ENCODE measurements around the gene PHACTR3.
"Not testable (repeated sequence)": the region's sequence is repeated elsewhere in the genome, so short reads cannot be mapped to it uniquely, and the experiment has no call there.

Gene PHACTR3

DNA sequence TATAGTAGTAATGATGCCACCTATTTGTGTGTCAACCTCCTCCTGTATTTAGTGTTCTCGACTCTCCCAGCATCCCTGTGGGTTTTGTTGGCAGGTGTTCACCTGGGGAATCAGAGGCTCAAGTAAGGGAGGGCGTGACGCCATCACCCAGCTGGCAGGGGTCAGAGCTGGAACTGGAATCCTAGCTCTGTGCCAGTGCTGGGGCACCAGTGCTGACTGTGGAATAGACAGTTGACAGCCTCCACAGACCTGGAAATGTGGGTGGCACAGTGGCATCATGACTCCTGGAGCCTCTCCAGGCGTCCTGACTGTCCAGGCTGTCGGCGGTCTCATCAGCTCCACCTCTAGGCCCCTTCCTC, 226.3 kb downstream of the PHACTR3 start:
- no peak for DNase-seq (ENCODE audit: low spot score)

DNA sequence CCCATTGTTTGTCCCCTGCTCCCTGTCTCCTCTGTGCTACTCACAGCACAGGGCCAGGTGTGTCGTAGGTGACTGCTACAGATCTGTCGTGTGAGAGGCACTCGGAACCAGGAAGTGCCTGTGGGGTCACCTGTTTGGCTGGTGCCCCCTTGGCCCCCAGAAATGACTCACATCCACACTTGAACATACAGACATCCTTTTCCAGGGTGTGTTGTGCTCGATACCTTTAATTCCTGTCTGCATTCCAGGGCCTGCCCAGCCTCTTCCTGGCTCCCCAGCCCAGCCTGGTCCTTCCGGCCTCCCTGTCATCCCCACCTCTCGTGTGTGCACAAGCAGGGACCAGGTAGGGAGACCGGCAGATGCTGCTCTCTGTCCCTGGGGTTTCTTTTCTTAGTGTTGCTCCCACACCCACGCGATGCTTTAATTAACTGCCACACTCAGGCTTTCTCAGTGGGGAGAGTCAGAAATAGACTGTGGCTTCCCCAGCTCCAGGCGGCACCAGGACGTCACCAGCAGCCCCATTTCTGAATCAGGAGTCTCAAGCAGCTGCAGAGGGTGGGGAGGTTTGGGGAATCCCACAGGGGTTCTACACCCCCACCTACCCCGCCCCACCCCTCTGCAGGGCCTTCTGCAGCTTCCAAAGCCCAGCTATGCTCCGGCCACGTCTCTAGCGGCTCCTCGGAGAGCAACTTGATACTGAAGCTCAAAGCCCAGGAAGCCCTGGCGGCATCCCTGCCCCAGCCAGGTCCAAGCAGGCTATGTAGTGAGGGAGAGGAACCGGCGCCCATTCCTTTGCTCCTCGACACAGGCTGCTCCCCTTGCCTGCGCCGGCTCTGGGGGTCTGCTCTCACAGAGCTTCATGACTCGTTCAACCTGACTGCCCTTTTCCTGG, 226.9 kb downstream of the PHACTR3 start:
- DNase-seq (ENCODE audit: low spot score): no peak

DNA sequence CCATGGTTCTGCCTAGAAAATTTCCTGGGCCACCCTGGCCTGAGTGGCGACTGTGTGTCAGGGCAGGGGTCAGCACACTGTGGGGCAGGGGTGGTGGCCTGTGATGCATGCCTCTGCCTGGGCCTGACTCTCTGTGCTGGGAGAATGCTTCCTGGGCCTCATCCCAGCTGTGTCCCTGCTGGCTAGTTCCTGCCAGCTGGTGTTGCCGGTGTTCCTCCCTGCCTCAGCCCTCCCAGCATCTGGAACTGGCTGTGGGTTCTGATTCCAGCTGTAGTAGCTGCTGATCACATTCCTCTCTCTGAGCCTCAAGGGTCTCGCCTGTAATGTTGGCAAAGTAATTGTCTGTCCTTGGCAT, 227.6 kb downstream of the PHACTR3 start:
- DNase-seq (ENCODE audit: low spot score): no peak

DNA sequence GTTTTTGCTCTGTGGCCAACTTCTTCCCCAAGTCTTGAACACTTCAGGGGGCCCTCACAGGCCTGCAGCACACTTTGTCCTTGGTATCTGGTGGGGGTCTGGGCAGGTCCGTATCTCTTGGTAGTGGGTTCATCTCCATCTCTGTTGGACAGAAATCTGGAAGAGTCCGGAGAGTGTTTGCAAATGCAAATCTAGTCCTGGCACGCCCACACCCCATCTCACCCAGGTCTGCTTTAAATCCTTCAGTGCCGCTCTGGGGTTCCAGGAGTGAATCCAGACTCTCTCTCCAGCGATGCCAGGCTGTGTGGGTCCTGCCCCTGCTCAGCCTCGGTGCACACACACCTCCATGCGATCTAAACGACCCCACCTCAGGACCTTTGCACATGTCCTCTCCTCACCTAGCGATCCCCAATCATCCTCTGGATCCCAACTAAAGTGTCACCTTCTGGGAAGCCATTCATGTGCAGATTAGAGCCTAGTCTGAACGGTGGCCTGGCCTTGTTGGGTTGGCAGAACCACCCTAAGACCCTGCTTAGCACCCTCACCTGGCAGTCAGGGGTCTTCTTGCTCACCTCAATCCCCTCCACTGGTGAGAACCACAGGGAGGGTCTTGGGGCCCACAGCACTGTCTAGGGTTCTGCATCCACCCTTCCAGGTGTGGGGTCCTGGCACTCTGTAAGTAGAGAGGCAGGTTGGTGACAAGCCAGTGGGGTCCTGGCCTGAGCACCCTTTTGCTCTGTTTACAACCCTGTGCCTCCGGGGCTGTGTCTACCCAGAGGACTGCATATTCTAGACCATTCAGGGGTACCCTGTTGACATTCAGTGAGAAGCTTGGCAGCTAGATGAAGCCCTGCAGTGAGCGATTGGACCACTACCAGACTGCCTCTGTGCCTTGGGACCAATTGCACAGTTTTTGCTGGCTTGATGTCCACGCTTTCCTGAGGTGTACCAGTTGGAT, 228.3 kb downstream of the PHACTR3 start:
- DNase-seq (ENCODE audit: low spot score): no peak

- no peak for DNase-seq (ENCODE audit: low spot score)
Observed at GRCh38 chr20:59835057-59835447, 230.7 kb downstream of the PHACTR3 start.

DNA sequence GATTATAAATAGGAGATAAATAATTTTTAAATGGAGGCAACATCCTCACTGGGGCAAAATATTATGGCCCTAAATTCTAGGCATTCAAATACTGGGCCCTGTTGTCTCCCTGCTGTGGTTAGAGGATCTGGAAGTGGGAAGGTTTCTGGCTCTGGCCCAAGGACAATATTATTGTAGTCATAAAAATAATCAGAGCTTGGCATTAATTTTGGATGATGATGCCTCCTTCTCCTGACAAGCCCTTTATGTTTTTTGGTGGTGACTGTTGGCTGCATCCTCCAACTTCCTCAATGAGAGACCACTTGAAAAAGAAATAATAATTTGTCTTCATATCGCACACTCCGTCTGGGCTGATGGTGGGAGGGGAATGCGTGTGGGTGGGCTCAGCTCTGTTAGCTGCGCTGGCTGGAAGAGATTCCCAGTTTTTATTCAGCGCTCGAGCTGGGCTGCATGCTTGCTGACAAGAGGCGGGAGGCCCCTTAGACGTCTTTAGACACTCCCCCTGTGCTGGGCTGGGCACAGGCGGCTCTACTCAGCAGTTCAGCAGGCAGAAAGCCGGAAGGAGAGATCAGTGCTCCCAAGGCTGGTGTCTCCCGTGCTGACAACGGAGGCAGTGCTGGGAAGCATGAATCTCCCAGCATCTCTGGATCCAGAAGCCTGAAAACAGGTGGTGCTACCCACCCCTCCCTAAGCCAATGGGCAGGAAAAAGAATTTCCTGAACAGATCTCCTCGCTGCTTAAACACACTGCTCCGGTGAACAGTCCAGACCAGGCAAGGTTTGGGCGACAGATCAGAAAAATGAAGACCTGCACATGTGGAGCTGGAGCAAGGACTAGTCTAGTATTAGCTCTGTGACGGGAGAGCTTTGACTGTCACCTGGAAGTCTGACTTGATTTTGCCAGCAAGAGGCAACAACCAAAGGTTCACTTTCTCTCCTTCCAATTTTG, 231.4 kb downstream of the PHACTR3 start:
- no peak for DNase-seq (ENCODE audit: low spot score)

DNA sequence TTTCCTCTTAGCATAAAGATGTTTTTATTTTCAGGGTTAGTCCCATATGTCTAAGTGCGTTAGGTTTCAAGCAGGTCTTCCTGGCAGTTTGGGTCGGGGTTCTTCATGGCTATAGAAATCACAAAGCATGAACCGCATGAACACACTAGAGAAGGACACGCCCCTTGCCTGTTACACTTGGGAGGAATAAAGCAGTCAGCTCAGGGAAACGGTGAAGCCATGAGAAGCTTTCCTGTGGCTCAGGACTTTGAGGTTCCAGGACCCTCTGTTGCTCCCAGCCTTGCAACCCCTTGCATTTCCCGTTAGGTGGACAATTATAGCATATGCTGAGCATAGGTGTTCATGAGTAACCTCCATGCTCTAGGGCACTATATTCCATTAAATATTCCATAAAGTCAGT, 232.4 kb downstream of the PHACTR3 start:
- no peak for DNase-seq (ENCODE audit: low spot score)

DNA sequence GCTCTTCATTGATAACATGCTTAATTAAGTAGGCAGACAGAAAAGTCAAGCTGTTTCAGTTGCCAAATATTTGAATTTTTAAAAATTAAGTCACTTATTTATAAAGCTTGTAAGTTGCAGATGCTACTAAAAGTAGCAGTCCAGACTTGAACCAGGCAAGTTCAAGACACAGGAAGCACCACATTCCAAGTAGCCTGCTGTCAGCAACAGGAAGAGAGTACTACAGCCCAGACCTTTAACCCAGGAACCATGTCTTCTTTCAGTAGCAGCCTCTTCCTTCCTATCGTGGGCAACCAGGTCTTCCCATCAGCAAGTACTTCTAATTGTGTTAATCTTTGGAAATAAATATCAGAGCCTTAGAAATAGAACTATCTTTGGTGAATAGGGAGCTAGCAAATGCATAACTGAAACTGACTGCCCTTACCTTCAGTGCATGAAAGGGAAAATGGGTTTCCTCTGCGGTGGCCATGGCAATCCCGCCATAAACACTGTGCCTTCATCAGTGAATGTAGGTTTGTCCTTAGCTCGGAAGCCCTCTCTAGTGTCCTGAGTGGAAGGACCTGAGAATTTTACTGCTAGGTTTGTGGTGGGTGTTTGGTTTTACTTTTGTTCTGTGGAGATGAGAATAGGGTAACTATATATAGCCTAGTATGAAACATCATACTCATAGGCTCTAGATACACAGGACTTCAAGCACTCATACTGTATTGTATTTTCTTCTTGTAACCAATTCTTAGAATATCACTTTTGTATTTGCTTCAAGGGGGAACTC, 233.5 kb downstream of the PHACTR3 start:
- DNase-seq (ENCODE audit: low spot score): no peak

DNA sequence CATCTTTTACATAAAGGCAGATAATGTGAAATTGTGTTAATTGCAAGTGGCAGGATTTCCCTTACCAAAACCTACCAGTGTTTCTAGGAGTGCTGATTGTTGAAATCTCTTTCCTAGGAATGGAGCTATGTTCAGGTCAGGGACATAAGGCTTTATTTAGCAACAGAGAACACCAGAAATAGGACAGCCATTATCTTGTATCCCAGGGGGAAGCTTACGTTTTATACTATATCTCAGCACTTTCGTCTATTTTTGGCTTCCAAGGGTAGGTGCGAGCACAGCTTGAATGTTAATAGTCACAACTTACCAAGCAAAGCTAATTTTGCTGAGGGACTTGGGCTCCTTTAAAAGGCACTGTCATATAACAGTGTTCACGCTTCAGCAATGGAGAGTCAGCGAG, 235.1 kb downstream of the PHACTR3 start:
- no peak for DNase-seq (ENCODE audit: low spot score)

DNA sequence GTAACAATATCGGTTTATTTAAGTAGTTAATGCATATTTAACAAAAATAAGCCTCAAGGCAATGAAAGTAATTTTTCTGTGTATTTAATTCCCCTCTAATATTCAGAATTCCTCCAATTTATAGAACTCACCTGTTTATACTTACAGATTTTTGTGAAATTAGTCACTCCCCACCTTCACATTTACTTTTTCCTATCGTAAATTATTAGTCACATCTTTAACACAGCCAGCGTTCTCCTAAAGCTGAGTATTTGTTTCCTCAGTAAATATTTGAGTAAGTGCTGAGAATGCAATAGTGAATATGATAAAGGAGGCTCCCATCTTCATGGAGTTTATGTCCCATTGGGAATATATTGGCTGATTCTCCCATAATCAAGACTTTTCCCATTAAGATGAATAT, 241.1 kb downstream of the PHACTR3 start:
- DNase-seq (ENCODE audit: low spot score): no peak

DNA sequence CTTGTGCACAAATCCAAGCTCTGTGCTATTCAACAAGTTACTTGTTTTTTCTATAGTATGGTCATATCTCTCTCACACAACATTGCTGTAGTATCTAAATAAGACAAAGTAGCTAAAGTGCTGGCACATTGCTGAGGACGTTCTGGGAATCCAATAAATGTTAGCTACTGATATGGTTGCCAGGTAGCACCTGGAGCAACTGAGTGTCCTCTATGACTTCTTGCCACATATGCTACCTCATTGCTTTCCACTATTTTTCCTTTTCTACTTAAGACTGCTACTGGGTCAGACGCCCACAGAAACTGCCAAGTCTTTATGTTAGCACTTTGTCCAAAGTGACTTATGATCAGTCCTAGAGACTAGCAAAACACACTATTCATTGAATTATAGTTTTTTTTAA, 243.8 kb downstream of the PHACTR3 start:
- DNase-seq (ENCODE audit: low spot score): no peak

DNA sequence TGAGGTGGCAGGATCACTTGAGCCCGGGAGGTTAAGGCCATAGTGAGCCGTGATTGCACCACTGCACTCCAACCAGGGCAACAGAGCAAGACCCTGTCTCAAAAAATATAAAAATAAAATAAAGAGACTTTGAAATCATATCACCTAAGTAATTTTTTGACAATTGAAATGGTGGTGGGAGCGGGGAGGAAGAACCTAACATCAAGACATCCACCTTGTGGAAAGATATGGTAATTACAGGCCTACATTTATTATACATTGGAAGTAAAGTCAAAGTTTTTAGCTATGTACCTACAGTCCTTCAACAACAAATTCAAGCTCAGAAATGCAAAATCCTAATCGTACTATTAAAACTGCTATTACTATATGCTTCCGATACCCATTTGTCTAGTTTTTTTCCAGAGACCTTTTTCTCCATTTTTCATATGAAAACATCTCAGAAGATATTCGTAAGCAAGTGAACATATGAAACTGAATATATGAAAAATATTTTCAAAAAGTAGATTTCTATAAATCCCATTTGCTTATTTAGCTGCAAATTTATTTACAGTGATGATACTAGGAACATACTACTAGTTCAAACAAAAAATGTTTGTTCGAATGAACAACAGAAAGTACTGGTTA, 245.8 kb downstream of the PHACTR3 start:
- no peak for DNase-seq (ENCODE audit: low spot score)

DNA sequence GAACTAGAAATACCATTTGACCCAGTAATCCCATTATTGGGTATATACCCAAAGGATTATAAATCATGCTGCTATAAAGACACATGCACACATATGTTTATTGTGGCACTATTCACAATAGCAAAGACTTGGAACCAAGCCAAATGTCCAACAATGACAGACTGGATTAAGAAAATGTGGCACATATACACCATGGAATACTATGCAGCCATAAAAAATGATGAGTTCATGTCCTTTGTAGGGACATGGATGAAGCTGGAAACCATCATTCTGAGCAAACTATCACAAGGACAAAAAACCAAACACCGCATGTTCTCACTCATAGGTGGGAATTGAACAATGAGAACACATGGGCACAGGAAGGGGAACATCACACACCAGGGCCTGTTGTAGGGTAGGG, 252.2 kb downstream of the PHACTR3 start:
- not testable (repeated sequence) for DNase-seq (ENCODE audit: low spot score)

GRCh38 chr20:59856941-59857340, 252.6 kb downstream of the PHACTR3 start:
- not testable (repeated sequence) for DNase-seq (ENCODE audit: low spot score)

DNA sequence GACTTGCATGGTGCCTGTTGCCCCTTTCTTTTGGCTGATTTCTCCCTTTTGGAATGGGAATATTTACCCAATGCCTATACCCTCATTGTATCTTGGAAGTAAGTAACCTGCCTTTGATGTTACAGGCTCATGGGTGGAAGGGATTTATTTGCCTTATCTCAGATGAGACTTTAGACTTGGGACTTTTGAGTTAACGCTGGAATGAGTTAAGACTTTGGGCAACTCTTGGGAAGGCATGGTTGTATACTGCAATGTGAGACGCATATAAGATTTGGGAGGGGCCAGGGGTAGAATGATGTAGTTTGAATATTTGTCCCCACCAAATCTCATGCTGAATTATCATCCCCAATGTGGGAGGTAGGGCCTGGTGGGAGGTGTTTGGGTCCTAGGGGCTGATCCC, 253.6 kb downstream of the PHACTR3 start:
- no peak for DNase-seq (ENCODE audit: low spot score)

- DNase-seq (ENCODE audit: low spot score): no peak
Observed at GRCh38 chr20:59858425-59858824, 254.1 kb downstream of the PHACTR3 start.

DNA sequence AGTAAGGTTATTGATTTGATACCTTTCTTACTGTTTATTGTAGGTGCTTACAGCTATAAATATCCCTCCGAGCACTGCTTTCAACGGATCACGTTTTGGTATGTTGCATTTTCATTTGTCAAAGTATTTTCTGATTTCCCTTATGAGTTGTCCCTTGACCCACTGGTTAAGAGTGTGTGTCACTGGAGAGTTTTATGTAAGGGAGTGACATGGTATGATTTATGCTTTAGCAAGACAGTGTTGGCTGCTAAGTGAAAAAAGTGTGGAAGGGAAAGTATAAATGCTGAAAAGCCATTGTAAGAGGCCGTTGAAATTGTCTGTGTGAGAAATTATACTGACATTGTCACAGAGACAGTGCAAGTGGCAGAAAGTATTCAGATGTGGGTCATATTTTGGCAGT, 257.1 kb downstream of the PHACTR3 start:
- no peak for DNase-seq (ENCODE audit: low spot score)

DNA sequence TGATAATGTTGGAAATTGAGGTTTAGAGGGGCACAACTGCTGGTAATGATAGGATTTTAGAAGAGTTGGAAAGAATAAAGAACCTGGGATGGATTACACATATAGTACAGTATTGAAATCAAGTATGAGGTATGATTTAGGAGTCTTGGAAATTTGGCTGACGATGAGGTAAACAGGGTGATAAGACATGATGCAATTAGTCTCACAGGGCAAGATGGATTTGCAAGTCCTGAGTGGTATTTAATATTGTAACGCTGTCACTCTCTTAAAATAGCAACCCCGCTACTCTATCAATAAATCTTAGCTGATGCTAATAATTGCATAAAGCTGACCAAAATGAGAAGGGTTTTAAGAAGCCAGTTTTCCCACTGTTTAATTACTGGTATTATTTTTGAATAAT, 258.7 kb downstream of the PHACTR3 start:
- DNase-seq (ENCODE audit: low spot score): no peak

DNA sequence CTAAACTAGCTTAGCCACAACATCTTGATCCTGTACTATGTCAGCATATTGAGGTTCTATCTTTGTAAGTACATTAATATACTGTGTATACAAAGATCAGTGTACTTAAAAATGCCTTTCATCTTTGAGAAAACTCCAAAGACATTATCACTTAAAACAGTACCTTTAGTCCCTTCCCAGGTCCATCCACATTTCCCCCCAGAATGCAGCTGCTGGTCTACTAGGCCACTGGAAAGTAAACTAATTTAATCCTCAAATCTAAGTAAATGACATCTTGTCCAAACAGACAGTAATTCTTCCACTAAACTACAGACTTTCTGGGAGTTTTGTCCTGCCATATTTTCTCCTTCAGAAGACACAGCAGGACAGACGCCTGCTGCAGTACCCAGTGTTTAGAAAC, 260.4 kb downstream of the PHACTR3 start:
- no peak for DNase-seq (ENCODE audit: low spot score)

- DNase-seq (ENCODE audit: low spot score): no peak
Observed at GRCh38 chr20:59866338-59866737, 262.0 kb downstream of the PHACTR3 start.

DNA sequence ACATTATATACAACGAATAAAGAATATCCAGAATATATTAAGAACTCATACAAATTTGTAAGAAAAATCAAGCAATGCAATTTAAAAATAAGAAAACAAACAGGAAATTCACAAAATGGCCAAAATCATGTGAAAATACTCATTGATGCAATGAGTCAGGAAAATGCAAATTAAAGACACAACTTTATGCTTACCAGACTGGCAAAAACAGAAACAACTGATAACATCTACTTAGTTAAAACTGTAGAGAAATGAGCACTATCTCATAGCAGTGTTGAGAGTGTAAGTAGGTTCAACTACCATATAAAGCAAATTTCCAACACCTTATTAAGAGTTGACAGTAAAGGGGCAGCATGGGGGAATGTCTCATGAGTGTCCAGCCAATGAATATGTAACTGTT, 266.8 kb downstream of the PHACTR3 start:
- DNase-seq (ENCODE audit: low spot score): no peak

Measured in HuH-7 (cell line).